HEK293 (cell line): ENCODE results near the gene ZNF140.

Experiments
- CTCF ChIP-seq: fragments of 450-650 bp; formaldehyde crosslinking; IDR thresholded peaks from 2 replicates; pipeline ENCODE4 v1.5.1; 2016; ENCODE audit warnings: missing biosample characterization, missing genetic modification characterization
- FEZF1 ChIP-seq: fragments of 450-650 bp; formaldehyde crosslinking; IDR thresholded peaks from 2 replicates; pipeline ENCODE4 v1.5.1; 2016; ENCODE audit warnings: missing biosample characterization, missing genetic modification characterization
- HOXC10 ChIP-seq: sonication (generic); formaldehyde crosslinking; IDR thresholded peaks from 2 replicates; pipeline ENCODE4 v1.8.1; 2023; ENCODE audit warnings: mild to moderate bottlenecking, missing genetic modification reagents
- SETDB1 ChIP-seq: IDR thresholded peaks from one replicate; pipeline ENCODE4 v1.6.1; 2017; ENCODE audit warnings: mild to moderate bottlenecking, low read length, moderate library complexity, mixed read lengths; ENCODE audit not compliant: insufficient read length
- ZBTB1 ChIP-seq: fragments of 450-650 bp; formaldehyde crosslinking; IDR thresholded peaks from 2 replicates; pipeline ENCODE4 v1.5.1; 2016; ENCODE audit warnings: missing biosample characterization, missing genetic modification characterization
- ZBTB11 ChIP-seq: fragments of 450-650 bp; formaldehyde crosslinking; conservative IDR thresholded peaks from 2 replicates; pipeline ENCODE4 v1.5.1; 2016; ENCODE audit warnings: low read depth, missing biosample characterization, missing genetic modification characterization
- ZBTB8A ChIP-seq: fragments of 450-650 bp; formaldehyde crosslinking; IDR thresholded peaks from 2 replicates; pipeline ENCODE4 v1.5.1; 2016; ENCODE audit warnings: missing biosample characterization, missing genetic modification characterization
- ZFP37 ChIP-seq: fragments of 450-650 bp; formaldehyde crosslinking; IDR thresholded peaks from 2 replicates; pipeline ENCODE4 v1.5.1; 2016; ENCODE audit warnings: missing biosample characterization, missing genetic modification characterization
- ZNF10 ChIP-seq: fragments of 450-650 bp; formaldehyde crosslinking; IDR thresholded peaks from 2 replicates; pipeline ENCODE4 v1.5.1; 2017; ENCODE audit warnings: missing biosample characterization, missing genetic modification characterization
- ZNF148 ChIP-seq: fragments of 450-650 bp; formaldehyde crosslinking; IDR thresholded peaks from 2 replicates; pipeline ENCODE4 v1.5.0; 2017; ENCODE audit warnings: missing biosample characterization, missing genetic modification characterization, borderline replicate concordance
- ZNF169 ChIP-seq: fragments of 450-650 bp; formaldehyde crosslinking; IDR thresholded peaks from 2 replicates; pipeline ENCODE4 v1.5.1; 2016; ENCODE audit warnings: missing biosample characterization, missing genetic modification characterization
- ZNF19 ChIP-seq: fragments of 450-650 bp; formaldehyde crosslinking; IDR thresholded peaks from 2 replicates; pipeline ENCODE4; 2016; ENCODE audit warnings: missing biosample characterization, missing genetic modification characterization, low read depth
- ZNF211 ChIP-seq: fragments of 450-650 bp; formaldehyde crosslinking; IDR thresholded peaks from 2 replicates; pipeline ENCODE4 v1.5.1; 2016; ENCODE audit warnings: low read depth, missing biosample characterization, missing genetic modification characterization
- ZNF324 ChIP-seq: fragments of 450-650 bp; formaldehyde crosslinking; IDR thresholded peaks from 2 replicates; pipeline ENCODE4 v1.5.1; 2016; ENCODE audit warnings: missing biosample characterization, missing genetic modification characterization
- ZNF391 ChIP-seq: fragments of 450-650 bp; formaldehyde crosslinking; IDR thresholded peaks from 2 replicates; pipeline ENCODE4 v1.5.1; 2016; ENCODE audit warnings: low read depth, missing biosample characterization, missing genetic modification characterization, borderline replicate concordance
- ZNF394 ChIP-seq: fragments of 450-650 bp; formaldehyde crosslinking; IDR thresholded peaks from 2 replicates; pipeline ENCODE4 v1.5.1; 2016; ENCODE audit warnings: missing biosample characterization, missing genetic modification characterization, mild to moderate bottlenecking, moderate library complexity, borderline replicate concordance
- ZNF501 ChIP-seq: fragments of 450-650 bp; formaldehyde crosslinking; IDR thresholded peaks from 2 replicates; pipeline ENCODE4 v1.5.1; 2016; ENCODE audit warnings: missing biosample characterization, missing genetic modification characterization
- ZNF518A ChIP-seq: fragments of 450-650 bp; formaldehyde crosslinking; conservative IDR thresholded peaks from 2 replicates; pipeline ENCODE4 v1.5.1; 2016; ENCODE audit warnings: low read depth, missing biosample characterization, missing genetic modification characterization
- ZNF623 ChIP-seq: fragments of 450-650 bp; formaldehyde crosslinking; IDR thresholded peaks from 2 replicates; pipeline ENCODE4 v1.5.1; 2016; ENCODE audit warnings: missing biosample characterization, missing genetic modification characterization
- ZNF768 ChIP-seq: fragments of 450-650 bp; formaldehyde crosslinking; IDR thresholded peaks from 2 replicates; pipeline ENCODE4 v1.5.1; 2018; ENCODE audit warnings: missing biosample characterization, mild to moderate bottlenecking, missing genetic modification characterization
- ZNF777 ChIP-seq: fragments of 450-650 bp; formaldehyde crosslinking; IDR thresholded peaks from 2 replicates; pipeline ENCODE4 v1.5.1; 2017; ENCODE audit warnings: missing biosample characterization, missing genetic modification characterization, borderline replicate concordance
- ZNF785 ChIP-seq: fragments of 450-650 bp; formaldehyde crosslinking; IDR thresholded peaks from 2 replicates; pipeline ENCODE4 v1.5.1; 2016; ENCODE audit warnings: missing biosample characterization, missing genetic modification characterization
- ZSCAN16 ChIP-seq: fragments of 450-650 bp; formaldehyde crosslinking; IDR thresholded peaks from 2 replicates; pipeline ENCODE4 v1.5.1; 2016; ENCODE audit warnings: missing biosample characterization, missing genetic modification characterization
- TF ChIP-seq, protein P1 (sequence below): fragments of 450-650 bp; formaldehyde crosslinking; IDR thresholded peaks from 2 replicates; pipeline ENCODE4 v1.5.1; 2016; ENCODE audit warnings: missing biosample characterization, missing genetic modification characterization
- TF ChIP-seq, protein P2 (sequence below): fragments of 450-650 bp; formaldehyde crosslinking; optimal IDR thresholded peaks from 2 replicates; pipeline ENCODE3; 2016; ENCODE audit warnings: missing biosample characterization, mild to moderate bottlenecking, missing genetic modification characterization

Gene ZNF140

GRCh38 chr12:133080026-133080367 lies 726 bp upstream of the ZNF140 start (continued):
- no peak for TF ChIP-seq CTCF (tag by site-specific recombination)
- no peak for TF ChIP-seq ZFP37 (tag by site-specific recombination)
- no peak for TF ChIP-seq ZNF785 (tag by site-specific recombination)
- TF ChIP-seq, protein P1, sequence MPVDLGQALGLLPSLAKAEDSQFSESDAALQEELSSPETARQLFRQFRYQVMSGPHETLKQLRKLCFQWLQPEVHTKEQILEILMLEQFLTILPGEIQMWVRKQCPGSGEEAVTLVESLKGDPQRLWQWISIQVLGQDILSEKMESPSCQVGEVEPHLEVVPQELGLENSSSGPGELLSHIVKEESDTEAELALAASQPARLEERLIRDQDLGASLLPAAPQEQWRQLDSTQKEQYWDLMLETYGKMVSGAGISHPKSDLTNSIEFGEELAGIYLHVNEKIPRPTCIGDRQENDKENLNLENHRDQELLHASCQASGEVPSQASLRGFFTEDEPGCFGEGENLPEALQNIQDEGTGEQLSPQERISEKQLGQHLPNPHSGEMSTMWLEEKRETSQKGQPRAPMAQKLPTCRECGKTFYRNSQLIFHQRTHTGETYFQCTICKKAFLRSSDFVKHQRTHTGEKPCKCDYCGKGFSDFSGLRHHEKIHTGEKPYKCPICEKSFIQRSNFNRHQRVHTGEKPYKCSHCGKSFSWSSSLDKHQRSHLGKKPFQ (tag by site-specific recombination): no peak
- TF ChIP-seq ZNF768 (tag by site-specific recombination): no peak; the same call in 1 of the 2 replicates
- TF ChIP-seq HOXC10 (CRISPR knock-in tag): no peak
- TF ChIP-seq ZNF391 (tag by site-specific recombination): no peak
- TF ChIP-seq ZNF623 (tag by site-specific recombination): no peak
- TF ChIP-seq ZNF501 (tag by site-specific recombination): peak; percentile 36; the same call in 1 of the 2 replicates
- TF ChIP-seq, protein P2, sequence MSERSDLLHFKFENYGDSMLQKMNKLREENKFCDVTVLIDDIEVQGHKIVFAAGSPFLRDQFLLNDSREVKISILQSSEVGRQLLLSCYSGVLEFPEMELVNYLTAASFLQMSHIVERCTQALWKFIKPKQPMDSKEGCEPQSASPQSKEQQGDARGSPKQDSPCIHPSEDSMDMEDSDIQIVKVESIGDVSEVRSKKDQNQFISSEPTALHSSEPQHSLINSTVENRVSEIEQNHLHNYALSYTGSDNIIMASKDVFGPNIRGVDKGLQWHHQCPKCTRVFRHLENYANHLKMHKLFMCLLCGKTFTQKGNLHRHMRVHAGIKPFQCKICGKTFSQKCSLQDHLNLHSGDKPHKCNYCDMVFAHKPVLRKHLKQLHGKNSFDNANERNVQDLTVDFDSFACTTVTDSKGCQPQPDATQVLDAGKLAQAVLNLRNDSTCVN: no peak
- TF ChIP-seq ZNF518A: peak; percentile 88
- no peak for TF ChIP-seq ZSCAN16 (tag by site-specific recombination)
- TF ChIP-seq ZNF19 (tag by site-specific recombination): no peak
- TF ChIP-seq ZNF777 (tag by site-specific recombination): no peak
- TF ChIP-seq ZBTB11 (tag by site-specific recombination): peak; percentile 97
- no peak for TF ChIP-seq ZNF394 (tag by site-specific recombination)
- TF ChIP-seq ZBTB1 (tag by site-specific recombination): no peak
- no peak; the same call in 1 of the 2 replicates for TF ChIP-seq ZNF324 (tag by site-specific recombination)
- no peak; the same call in 1 of the 2 replicates for TF ChIP-seq FEZF1 (tag by site-specific recombination)
- TF ChIP-seq ZNF169 (tag by site-specific recombination): no peak
- peak; percentile 13 for TF ChIP-seq SETDB1
- TF ChIP-seq ZNF148 (tag by site-specific recombination): no peak
- TF ChIP-seq ZBTB8A (tag by site-specific recombination): no peak
- no peak for TF ChIP-seq ZNF211
- no peak for TF ChIP-seq ZNF10
- TF ChIP-seq, all 188 proteins: peak for 29
